GM12873 (cell line): ENCODE data around the gene ACY1.

Experiments used
- TF ChIP-seq, protein P1 (sequence below): IDR thresholded peaks from 2 replicates; pipeline ENCODE4 v1.5.1; 2012; ENCODE audit warnings: low read depth, mild to moderate bottlenecking, moderate library complexity, low read length, control low read depth; ENCODE audit not compliant: insufficient read depth; ENCODE audit errors: missing control alignments

Gene ACY1

DNA sequence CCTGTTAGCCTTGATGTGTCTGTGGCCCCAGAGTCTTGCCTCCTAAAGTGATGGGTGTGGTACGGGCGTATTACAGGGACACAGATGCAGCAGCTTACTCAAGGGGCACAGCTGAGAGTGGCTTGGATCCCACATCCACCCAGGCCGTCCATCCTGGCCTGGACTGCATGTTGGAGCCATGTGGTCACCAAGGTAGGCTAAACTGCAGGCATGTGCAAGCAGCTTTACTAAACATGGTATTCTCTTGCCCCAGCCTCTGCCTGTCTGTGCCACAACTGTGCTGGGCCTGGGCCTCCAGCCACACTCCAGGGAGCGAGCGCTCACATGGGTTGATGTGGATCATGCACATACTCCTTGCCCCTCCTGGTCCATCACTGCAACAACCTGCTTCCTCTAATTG is 34.2 kb upstream of the ACY1 start:
- TF ChIP-seq, protein P1, sequence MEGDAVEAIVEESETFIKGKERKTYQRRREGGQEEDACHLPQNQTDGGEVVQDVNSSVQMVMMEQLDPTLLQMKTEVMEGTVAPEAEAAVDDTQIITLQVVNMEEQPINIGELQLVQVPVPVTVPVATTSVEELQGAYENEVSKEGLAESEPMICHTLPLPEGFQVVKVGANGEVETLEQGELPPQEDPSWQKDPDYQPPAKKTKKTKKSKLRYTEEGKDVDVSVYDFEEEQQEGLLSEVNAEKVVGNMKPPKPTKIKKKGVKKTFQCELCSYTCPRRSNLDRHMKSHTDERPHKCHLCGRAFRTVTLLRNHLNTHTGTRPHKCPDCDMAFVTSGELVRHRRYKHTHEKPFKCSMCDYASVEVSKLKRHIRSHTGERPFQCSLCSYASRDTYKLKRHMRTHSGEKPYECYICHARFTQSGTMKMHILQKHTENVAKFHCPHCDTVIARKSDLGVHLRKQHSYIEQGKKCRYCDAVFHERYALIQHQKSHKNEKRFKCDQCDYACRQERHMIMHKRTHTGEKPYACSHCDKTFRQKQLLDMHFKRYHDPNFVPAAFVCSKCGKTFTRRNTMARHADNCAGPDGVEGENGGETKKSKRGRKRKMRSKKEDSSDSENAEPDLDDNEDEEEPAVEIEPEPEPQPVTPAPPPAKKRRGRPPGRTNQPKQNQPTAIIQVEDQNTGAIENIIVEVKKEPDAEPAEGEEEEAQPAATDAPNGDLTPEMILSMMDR, result no peak

- TF ChIP-seq, protein P1, result no peak
Measured at GRCh38 chr3:51950899-51951298, 32.4 kb upstream of the ACY1 start.

DNA sequence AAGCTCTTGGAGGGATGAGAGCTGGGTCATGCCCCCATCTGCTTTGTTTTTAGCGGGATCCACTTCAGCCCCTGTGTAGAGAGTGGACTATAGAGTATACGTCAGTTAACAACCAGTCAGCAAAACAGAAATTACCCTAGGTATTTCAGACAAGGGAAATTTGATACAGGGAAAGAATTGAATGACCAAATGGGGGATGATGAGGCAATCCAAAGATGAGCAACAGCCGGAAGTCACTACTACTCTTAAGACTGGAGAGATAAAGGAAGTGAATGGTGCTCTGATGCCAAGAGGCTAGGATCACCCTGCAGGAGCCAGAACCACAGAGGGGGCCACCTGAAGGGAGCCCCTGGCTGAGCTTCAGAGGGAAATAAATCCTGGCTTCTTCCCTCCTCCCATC is 29.9 kb upstream of the ACY1 start:
- TF ChIP-seq, protein P1, result no peak

DNA sequence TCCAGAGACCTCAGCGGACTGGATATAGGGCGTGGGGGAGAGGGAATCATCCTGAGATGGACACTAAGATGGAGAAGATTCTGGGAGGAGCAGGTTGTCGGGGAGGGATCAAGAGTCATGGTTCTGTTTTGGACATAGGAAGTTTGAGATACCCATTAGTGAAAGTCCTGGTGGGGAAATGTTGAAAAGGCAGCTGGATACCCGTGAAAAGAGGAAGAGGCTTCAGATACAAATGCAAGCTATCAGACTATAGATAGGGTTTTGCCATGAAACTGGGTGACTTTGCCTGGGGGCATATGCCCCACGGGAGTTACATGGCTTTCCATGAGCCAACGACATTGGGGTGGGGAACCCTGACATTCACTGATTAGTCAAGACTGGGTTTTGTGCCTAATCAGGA is 29.2 kb upstream of the ACY1 start:
- TF ChIP-seq, protein P1, result no peak

DNA sequence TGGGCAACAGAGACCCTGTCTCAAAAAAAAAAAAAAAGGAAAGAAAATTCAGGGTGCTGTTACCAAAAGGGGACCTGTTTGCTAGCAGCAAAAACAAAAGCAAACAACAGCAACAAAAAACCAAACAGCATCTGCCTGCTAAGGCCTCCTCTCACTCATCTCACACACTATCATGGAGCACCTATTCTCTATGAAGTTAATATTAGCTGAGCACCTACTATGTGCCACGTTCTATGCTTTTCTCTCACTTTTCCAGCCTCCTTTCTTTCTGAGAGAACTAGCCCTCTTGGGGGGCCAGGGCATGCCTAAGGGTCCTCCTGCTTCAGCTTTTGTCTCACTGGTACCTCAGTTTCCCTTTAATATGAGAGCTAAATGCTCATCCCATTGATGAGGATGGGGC is 28.6 kb upstream of the ACY1 start:
- TF ChIP-seq, protein P1, result no peak

- TF ChIP-seq, protein P1, result no peak
Measured at GRCh38 chr3:51955175-51955892, 28.0 kb upstream of the ACY1 start, which contains the start of gene GPR62. GPR62 (plus strand) TSS chr3:51955381; CDS start chr3:51955653, 272 bp downstream.

- TF ChIP-seq, protein P1, result peak; percentile 53
Measured at GRCh38 chr3:51955893-51956770, 27.2 kb upstream of the ACY1 start.
